Lung (tissue), 12 donors: Measurements from ENCODE around the gene AKAP6. TPM values are rescaled to one million over a fixed set of nuclear protein-coding genes. Genes with fewer than 3 reads are reported as not detected.

Experiments
- ATAC-seq: fragments of 200-7000 bp; cut with Tn5 transposase; one replicate; pipeline ENCODE4 v1.9.1; 2020; ENCODE audit warnings: moderate number of reproducible peaks; ENCODE audit not compliant: insufficient read depth, low FRiP score
- DNase-seq, 3 donors: peaks; one replicate each; pipeline ENCODE4 v3.0.0-alpha.2; 2013 to 2017
- H3K27ac ChIP-seq, 2 donors: one replicate each; pipeline ENCODE4 v1.5.1; 2013; ENCODE audit warnings: mild to moderate bottlenecking in 2 of 2, moderate library complexity in 2 of 2, control low read depth in 1 of 2, inconsistent platforms in 1 of 2, low read depth in 1 of 2, low read length in 1 of 2
- H3K27me3 ChIP-seq, 3 donors: one replicate each; pipeline ENCODE4 v1.5.1; 2013; ENCODE audit warnings: low read length in 2 of 3; ENCODE audit not compliant: control insufficient read depth in 3 of 3, insufficient read depth in 3 of 3
- H3K36me3 ChIP-seq, 4 donors: one replicate each; pipeline ENCODE4 v1.5.1; 2013; ENCODE audit warnings: low read length in 4 of 4, mild to moderate bottlenecking in 1 of 4, moderate library complexity in 1 of 4; ENCODE audit not compliant: control insufficient read depth in 4 of 4, insufficient read depth in 4 of 4
- H3K4me1 ChIP-seq, 5 donors: one replicate each; pipeline ENCODE4 v1.5.1; 2013; ENCODE audit warnings: low read length in 5 of 5, mild to moderate bottlenecking in 2 of 5, moderate library complexity in 1 of 5; ENCODE audit not compliant: control insufficient read depth in 5 of 5, insufficient read depth in 5 of 5
- H3K4me3 ChIP-seq: one replicate; pipeline ENCODE4 v1.5.1; 2013; ENCODE audit warnings: mild to moderate bottlenecking, control low read depth, moderate library complexity
- H3K9ac ChIP-seq, 2 donors: one replicate each; pipeline ENCODE4 v1.5.1; 2013; ENCODE audit warnings: low read length in 2 of 2, control low read depth in 1 of 2; ENCODE audit not compliant: insufficient read depth in 1 of 2
- H3K9me3 ChIP-seq, 4 donors: one replicate each; pipeline ENCODE4 v1.5.1; 2013; ENCODE audit warnings: low read length in 3 of 4, mild to moderate bottlenecking in 1 of 4, moderate library complexity in 1 of 4; ENCODE audit not compliant: control insufficient read depth in 4 of 4, insufficient read depth in 3 of 4
- WGBS, 2 donors: extraction: QIAGEN DNeasy Blood & Tissue Kit; methylation state at CpG; one replicate each; pipeline ENCODE4 v1.1.7; 2013; 5-methylcytosine and 5-hydroxymethylcytosine counted together
- polyA plus RNA-seq, 2 donors: library from polyadenylated mRNA; stranded (reverse); fragments of 200-250 nt; gene quantifications; one replicate each; pipeline ENCODE4 v1.2.1, GENCODE V29; 2013
- total RNA-seq, 2 donors: library from RNA; depleted of rRNA in 1 of 2; stranded (reverse); fragments of >200 nt in 1 of 2; gene quantifications; one replicate each; pipeline ENCODE4 v1.2.1, GENCODE V29; 2014 to 2021
- TF ChIP-seq, protein P1 (sequence below): IDR thresholded peaks from 2 replicates; pipeline ENCODE4 v1.5.1; 2012; ENCODE audit warnings: mild to moderate bottlenecking; ENCODE audit errors: control extremely low read depth, extremely low read depth
- donor health status: control.
- donor health status: control.
- donor health status: Bipolar disorder and iron deficiency.
- donor health status: healthy.
- donor health status: DM: yes; HTN: yes; CAD: no.

Gene AKAP6
- total and polyA plus RNA-seq, 4 donors: 1.5 to 27.1 (median 7.7) TPM

DNA sequence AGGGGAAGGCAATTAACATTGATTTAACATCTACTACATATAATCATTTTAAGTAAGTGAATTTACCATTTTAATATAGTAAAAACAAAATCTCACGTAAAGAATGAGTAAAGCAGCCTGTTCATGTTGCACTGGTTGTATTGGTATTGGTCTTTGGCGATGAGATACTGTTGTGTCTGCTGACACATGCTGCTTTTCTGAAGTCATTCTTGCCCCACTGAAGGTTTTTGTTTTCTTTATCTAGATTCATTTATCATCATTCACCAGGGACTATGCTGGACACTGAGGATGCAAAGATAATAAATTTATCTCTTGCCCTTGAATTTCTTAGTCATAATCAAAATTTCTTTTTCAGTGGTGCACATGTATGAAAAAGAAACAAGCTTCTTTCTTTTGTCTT is 363.3 kb downstream of the AKAP6 start:
- Histone ChIP-seq H3K36me3 (no peaks in the 10 kb centered on the region), H3K4me1 (peaks cover 0 to 2% (median 0%) of the 10 kb centered on the region in 5 donors), H3K9ac (no peak overlapping the region), H3K27me3 (no peaks in the 10 kb centered on the region), H3K4me3 (no peak overlapping the region), H3K9me3 (no peaks in the 10 kb centered on the region), H3K27ac (no peak overlapping the region)
- TF ChIP-seq, protein P1, sequence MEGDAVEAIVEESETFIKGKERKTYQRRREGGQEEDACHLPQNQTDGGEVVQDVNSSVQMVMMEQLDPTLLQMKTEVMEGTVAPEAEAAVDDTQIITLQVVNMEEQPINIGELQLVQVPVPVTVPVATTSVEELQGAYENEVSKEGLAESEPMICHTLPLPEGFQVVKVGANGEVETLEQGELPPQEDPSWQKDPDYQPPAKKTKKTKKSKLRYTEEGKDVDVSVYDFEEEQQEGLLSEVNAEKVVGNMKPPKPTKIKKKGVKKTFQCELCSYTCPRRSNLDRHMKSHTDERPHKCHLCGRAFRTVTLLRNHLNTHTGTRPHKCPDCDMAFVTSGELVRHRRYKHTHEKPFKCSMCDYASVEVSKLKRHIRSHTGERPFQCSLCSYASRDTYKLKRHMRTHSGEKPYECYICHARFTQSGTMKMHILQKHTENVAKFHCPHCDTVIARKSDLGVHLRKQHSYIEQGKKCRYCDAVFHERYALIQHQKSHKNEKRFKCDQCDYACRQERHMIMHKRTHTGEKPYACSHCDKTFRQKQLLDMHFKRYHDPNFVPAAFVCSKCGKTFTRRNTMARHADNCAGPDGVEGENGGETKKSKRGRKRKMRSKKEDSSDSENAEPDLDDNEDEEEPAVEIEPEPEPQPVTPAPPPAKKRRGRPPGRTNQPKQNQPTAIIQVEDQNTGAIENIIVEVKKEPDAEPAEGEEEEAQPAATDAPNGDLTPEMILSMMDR: no peak
- DNase-seq (no peak), ATAC-seq (no peak)
- WGBS, 2 donors: 94 to 96% methylated on average over 2 of the region's 2 CpGs

DNA sequence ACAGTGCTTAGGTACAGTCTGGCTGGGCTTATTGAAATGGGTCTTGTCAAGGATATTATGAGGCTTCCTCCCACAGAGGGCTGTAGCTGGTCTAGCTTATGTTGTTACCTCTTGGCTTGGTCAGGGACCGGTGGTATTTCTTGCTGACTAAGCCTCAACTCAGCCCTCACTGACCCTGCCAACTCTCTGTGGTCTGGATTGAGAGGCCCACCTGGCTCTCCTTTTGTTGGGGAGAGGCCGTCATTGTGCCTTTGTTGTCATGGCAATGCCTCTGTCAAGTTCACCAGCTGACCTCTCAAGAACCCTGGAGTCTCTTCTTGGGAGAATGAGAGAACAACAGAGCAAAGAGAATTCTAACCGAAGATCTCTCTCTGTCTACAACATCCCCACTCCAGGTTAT is 364.0 kb downstream of the AKAP6 start:
- no peaks in the 10 kb centered on the region for H3K9me3 ChIP-seq
- DNase-seq: no peak
- no peak overlapping the region for H3K9ac ChIP-seq
- WGBS, 2 donors: 49 to 74% methylated on average over 3 of the region's 3 CpGs
- H3K36me3 ChIP-seq: no peaks in the 10 kb centered on the region
- H3K27ac ChIP-seq: no peak overlapping the region
- TF ChIP-seq, protein P1: no peak
- H3K27me3 ChIP-seq: no peaks in the 10 kb centered on the region
- no peak overlapping the region for H3K4me3 ChIP-seq
- no peak for ATAC-seq
- H3K4me1 ChIP-seq: peaks cover 0 to 4% (median 0%) of the 10 kb centered on the region in 5 donors

DNA sequence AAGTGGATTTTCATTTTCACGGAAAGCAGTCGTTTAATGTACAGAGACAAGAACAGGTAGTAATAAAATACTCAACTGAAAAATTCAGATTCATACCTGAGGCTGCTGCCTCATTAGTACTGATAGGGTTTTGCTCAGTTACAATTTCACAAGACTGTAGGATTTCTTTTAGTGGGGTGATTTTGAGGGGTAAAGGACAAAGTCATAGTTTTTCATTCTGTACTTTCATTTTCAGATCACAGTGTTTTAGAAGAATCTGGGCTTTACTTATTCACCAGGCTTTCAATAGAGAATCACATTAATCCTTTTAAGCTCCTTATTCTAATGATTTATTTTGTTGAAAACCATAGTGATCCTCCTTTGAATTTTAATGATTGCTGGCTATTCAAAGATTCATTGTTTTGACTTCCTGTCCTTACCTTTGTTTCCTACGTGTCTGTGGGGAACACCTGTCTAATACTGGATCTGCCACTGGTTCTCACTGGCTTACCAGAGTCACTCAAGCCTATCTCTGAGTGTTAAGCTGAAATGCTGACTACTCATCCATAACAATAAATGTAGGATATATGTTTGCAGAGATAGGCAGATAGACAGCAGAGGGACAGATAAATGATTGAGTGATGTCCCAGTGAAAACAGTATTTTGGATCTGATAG is 365.8 kb downstream of the AKAP6 start:
- Histone ChIP-seq H3K9me3 (no peaks in the 10 kb centered on the region), H3K27ac (no peak overlapping the region), H3K4me1 (peaks cover 0 to 10% (median 0%) of the 10 kb centered on the region in 5 donors), H3K36me3 (no peaks in the 10 kb centered on the region), H3K4me3 (no peak overlapping the region), H3K27me3 (no peaks in the 10 kb centered on the region), H3K9ac (no peak overlapping the region)
- DNase-seq (no peak), ATAC-seq (no peak)
- TF ChIP-seq, protein P1: no peak
- 46 to 66% methylated on average over 3 of the region's 3 CpGs for WGBS, 2 donors
